Hematopoietic multipotent progenitor cell treated with erythropoietin and hydrocortisone succinate and interleukin-3 and kit ligand, for 17 days (in vitro differentiated cells): ENCODE data around the gene ARHGAP9.
"Not testable (repeated sequence)": the region's sequence is repeated elsewhere in the genome, so short reads cannot be mapped to it uniquely, and the experiment has no call there.

ENCODE experiments used
- DNase-seq: peaks from one replicate; pipeline ENCODE4 v3.0.0-alpha.2; 2015; ENCODE audit warnings: low spot score

ARHGAP9 gene

DNA sequence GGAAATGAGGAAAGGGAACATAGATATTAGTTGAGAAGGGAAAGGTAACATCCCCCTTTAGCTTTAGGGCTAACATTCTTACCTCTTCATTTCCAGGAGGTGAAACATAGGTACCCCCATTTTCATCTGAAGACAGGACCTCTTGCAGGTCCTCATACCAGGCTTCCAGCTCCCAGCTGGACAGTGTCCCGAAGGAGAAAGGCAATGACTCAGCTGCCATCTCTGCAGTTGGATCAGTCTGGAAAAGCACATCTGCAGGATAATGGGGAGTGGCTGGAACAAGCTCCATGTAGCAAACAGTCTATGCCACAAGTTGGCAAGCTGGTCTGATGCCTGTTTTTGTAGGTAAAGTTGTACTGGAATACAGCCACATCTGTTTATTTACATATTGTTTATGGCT, 37.5 kb upstream of the ARHGAP9 start:
- DNase-seq: peak; percentile 49

DNA sequence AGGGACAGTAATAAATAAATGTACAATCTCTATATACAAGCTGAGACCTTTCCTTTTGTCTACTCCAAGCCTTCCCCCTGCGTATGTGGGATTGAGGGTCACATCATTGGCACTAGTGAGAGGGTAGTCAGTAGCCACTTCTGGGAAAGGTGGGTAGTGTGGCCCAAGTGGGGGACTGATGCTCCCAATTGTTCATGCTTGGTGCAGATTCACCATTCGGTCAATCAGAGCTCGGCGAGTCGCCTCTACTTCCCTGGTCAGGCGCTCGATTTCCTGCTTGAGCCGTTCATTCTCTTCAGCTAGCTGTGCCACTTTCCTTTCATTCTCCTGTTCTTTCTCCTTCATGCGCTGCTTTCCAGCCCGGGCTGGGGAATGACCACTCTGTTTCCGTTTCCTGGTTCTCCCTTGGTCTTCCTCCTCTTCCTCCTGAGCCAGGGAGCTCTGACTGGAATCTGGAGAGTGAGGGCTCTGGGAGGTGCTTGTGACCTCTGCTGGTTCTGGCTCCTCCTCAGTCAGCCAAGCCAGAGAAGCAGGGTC, 37.0 kb upstream of the ARHGAP9 start:
- DNase-seq: no peak

DNA sequence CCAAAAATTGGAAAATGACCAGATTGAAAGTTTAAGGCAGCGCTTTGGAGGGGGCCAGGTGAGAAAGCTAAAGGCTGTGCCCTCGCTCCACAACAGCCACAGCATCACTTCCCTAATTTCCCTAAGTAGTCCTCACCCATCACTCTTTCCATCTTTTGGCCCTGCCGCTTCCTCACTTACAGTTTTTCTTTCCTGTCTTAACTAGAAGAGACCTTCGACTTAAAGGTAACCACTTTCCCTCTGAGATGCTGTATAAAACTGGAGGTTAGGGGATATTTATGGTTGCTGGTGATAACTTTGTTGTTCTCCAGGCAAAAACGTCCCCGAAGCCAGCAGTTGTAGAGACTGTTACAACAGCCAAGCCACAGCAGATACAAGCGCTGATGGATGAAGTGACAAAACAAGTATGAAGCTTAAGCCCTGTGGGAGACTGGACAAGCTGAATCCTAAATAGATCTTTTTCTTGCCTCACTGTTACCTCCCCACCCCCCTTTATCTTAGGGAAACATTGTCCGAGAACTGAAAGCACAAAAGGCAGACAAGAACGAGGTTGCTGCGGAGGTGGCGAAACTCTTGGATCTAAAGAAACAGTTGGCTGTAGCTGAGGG, 36.4 kb upstream of the ARHGAP9 start:
- DNase-seq: peak; percentile 31

DNA sequence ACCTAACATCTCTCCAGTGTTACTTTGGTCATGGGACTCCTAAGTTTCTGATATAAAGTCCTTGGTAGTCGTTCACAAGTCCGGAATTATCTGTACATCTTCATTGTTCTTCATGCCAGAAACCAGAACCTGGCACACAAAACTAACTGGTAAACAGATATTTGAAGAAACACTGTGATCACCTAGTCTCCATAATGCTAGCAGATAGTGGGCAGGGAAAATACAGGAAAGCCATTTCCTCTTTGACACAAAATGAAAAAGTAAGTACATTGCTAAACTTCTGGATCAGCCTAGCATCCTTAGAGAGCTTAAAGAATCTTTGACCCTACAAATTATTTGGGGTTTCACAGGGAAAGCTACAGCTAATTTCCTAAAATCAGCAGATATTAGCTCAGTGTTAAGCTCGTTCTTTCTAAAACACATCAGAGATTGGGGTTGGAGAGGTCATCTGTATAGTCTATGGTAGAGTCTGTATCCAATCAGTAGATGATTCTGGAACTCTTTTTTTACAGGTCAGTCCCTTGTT, 35.8 kb upstream of the ARHGAP9 start:
- no peak for DNase-seq

DNA sequence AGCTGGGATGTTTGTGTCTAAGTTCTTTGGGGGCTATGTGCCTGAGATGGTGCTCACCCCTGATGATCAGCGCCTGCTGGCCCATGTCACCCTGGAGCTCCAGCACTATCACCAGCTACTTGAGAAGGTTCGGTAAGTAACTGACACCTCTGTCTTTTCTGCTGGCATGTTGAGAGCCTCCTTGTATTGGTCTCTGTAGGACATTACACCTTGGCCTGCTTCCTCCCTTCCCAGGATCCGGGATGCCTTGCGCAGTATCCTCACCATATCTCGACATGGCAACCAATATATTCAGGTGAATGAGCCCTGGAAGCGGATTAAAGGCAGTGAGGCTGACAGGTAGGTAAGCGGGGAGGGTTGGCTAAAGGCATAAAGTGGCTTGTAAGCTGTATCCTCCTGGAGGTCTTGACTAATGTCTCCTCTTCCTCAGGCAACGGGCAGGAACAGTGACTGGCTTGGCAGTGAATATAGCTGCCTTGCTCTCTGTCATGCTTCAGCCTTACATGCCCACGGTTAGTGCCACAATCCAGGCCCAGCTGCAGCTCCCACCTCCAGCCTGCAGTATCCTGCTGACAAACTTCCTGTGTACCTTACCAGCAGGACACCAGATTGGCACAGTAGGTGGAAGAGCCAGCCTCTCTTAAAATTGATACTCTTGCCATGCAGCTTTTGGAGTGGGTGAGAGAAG, 35.2 kb upstream of the ARHGAP9 start:
- DNase-seq: no peak

DNA sequence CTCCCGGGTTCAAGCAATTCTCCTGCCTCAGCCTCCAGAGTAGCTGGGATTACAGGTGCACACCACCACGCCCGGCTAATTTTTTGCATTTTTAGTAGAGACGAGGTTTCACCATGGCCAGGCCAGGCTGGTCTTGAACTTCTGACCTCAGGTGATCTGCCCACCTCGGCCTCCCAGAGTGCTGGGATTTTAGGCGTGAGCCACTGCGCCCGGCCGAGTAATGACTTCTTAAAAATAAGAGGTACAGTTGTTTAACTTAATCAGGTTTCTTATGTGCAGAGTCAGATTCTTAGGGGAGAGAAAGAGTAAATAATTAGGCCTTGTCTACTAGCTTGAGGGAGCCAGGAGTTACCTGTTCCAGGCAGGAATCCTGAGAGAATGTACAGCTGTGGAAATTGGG, 34.6 kb upstream of the ARHGAP9 start:
- not testable (repeated sequence) for DNase-seq

- not testable (repeated sequence) for DNase-seq
Measured at GRCh38 chr12:57513677-57514076, 34.0 kb upstream of the ARHGAP9 start.

DNA sequence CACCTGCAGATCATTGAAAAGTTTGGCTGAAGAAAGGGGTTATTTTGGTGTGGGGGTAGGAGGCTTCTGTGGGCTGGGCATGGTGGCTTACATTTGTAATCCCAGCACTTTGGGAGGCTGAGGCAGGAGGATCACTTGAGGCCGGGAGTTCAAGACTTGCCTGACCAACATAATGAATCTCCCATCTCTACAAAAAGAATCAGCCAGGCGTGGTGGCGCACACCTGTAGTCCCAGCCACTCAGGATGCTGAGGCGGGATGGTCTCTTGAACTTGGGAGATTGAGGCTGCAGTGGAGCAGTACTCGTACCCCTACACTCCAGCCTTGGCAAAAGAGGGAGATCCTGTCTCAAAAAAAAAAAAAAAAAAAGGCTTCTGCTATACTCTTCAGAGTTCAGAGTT, 33.6 kb upstream of the ARHGAP9 start:
- no peak for DNase-seq

DNA sequence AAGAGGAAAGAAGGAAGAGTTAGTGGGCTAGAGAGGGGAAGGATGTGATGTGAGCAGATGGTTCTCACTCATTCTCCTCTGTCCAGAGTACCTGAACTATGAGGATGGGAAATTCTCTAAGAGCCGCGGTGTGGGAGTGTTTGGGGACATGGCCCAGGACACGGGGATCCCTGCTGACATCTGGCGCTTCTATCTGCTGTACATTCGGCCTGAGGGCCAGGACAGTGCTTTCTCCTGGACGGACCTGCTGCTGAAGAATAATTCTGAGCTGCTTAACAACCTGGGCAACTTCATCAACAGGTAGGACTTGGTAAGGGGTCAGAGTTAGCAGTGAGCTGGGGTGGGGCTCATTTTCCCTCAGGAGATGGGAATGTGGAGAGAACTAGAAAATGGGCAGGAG, 33.0 kb upstream of the ARHGAP9 start:
- DNase-seq: no peak

DNA sequence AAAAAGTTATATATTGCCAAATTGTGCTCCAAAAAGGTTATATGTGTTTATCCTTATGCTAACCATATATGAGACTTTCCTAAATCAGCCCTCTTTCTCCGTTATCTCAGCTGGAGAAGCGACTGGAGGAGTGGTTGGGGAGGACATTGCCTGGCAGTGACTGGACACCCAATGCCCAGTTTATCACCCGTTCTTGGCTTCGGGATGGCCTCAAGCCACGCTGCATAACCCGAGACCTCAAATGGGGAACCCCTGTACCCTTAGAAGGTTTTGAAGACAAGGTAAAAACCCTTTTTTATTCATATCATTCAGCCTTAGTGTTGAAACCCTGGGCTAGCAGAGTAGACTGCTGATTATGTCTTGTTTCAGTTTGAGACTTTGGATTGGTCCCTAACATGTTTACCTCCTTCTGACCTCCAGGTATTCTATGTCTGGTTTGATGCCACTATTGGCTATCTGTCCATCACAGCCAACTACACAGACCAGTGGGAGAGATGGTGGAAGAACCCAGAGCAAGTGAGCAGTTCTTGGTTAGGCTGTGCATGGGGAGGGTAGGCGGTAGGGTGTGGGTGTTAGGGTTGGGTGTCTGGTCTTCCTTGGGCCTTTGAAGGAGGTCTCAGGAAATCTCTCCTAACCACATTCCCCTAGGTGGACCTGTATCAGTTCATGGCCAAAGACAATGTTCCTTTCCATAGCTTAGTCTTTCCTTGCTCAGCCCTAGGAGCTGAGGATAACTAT, 32.1 kb upstream of the ARHGAP9 start:
- no peak for DNase-seq

DNA sequence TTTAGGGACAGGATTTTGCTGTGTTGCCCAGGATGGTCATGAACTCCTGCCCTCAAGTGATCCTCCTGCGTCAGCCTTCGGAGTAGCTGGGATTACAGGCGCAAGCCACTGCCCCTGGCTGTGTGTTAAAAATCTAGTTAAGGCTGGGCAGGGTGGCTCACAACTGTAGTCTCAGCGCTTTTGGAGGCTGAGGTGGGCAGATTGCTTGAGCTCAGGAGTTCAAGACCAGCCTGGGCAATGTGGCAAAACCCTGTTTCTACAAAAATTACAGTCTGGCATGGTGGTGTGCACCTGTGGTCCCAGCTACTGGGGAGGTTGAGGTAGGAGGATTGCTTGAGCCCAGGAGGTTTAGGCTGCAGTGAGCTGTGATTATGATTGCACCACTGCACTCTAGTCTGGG, 31.5 kb upstream of the ARHGAP9 start:
- no peak for DNase-seq

DNA sequence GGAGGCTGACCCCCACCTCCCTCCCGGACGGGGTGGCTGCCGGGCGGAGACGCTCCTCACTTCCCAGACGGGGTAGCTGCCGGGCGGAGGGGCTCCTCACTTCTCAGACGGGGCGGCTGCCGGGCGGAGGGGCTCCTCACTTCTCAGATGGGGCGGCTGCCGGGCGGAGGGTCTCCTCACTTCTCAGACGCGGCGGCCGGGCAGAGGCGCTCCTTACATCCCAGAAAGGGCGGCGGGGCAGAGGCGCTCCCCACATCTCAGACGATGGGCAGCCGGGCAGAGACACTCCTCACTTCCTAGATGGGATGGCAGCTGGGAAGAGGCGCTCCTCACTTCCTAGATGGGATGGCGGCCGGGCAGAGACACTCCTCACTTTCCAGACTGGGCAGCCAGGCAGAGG, 28.1 kb upstream of the ARHGAP9 start:
- DNase-seq: not testable (repeated sequence)

- DNase-seq: not testable (repeated sequence)
Measured at GRCh38 chr12:57506541-57506940, 26.9 kb upstream of the ARHGAP9 start.

GRCh38 chr12:57502311-57502969, 22.8 kb upstream of the ARHGAP9 start:
- DNase-seq: not testable (repeated sequence)

DNA sequence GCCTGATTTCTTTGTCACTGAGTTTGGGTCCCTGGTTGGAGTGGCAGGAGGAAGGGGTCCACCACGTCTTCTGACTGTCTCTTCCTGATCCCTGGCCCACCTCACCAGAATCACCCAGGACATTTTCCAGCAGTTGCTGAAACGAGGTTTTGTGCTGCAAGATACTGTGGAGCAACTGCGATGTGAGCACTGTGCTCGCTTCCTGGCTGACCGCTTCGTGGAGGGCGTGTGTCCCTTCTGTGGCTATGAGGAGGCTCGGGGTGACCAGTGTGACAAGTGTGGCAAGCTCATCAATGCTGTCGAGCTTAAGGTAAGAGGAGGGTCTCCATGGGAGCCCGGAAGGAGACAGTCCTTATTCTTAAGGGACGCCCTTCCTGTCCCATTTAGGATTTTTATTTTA, 20.5 kb upstream of the ARHGAP9 start:
- no peak for DNase-seq

- no peak for DNase-seq
Measured at GRCh38 chr12:57498571-57498970, 18.9 kb upstream of the ARHGAP9 start.

GRCh38 chr12:57498132-57498502, 18.5 kb upstream of the ARHGAP9 start:
- no peak for DNase-seq

- DNase-seq: no peak
Measured at GRCh38 chr12:57497223-57498131, 17.8 kb upstream of the ARHGAP9 start.

DNA sequence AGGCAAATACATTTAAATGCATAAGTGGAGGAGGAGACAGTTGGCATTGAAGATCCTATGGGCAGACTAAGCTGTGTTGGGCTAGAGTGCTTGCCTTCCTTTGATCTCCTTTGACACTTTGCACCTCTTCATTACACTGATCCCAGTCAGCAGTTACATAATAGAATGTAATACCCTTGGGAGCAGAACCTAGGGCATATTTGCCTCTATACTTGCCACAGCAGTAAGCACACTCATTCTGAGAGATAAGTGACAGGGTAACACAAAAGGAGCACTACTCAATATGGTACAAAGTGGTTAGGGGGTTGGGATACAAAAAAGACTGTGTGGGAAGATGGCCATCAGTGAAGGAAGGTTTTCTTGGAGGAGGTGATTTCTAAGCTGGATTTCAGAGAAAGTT, 17.2 kb upstream of the ARHGAP9 start:
- no peak for DNase-seq

- DNase-seq: not testable (repeated sequence)
Measured at GRCh38 chr12:57495051-57495701, 15.5 kb upstream of the ARHGAP9 start.
